Loucy (cell line): ENCODE measurements around the gene ALPK3.
"Not testable (repeated sequence)": the region's sequence is repeated elsewhere in the genome, so short reads cannot be mapped to it uniquely, and the experiment has no call there.

Experiments used
- H2AFZ ChIP-seq: fragments of 200-600 bp; sonication (generic); 2 replicates; pipeline ENCODE4 v1.6.0; 2016; ENCODE audit warnings: antibody characterized with exemption, mild to moderate bottlenecking, low read length, moderate library complexity
- H3F3A ChIP-seq: fragments of 200-600 bp; 2 replicates; pipeline ENCODE4 v1.6.0; 2016; ENCODE audit warnings: antibody characterized with exemption, low read depth, mild to moderate bottlenecking
- H3K27me3 ChIP-seq: fragments of 200-600 bp; sonication (generic); 2 replicates; pipeline ENCODE4 v1.6.1; 2014; ENCODE audit warnings: low read length, mild to moderate bottlenecking; ENCODE audit not compliant: insufficient read depth, poor library complexity, severe bottlenecking
- H3K36me3 ChIP-seq: fragments of 200-600 bp; sonication (generic); 2 replicates; pipeline ENCODE4 v1.6.1; 2016; ENCODE audit warnings: low read length; ENCODE audit not compliant: insufficient read depth
- H3K4me1 ChIP-seq: fragments of 200-600 bp; sonication (generic); 2 replicates; pipeline ENCODE4 v1.5.1; 2014; ENCODE audit warnings: low read length, mild to moderate bottlenecking; ENCODE audit not compliant: insufficient read depth, poor library complexity, severe bottlenecking
- H3K4me2 ChIP-seq: fragments of 200-600 bp; sonication (generic); 2 replicates; pipeline ENCODE4 v1.6.0; 2014; ENCODE audit warnings: antibody characterized with exemption, low read length, low read depth, mild to moderate bottlenecking; ENCODE audit not compliant: poor library complexity, severe bottlenecking
- H3K4me3 ChIP-seq: fragments of 200-600 bp; sonication (generic); 2 replicates; pipeline ENCODE4 v1.5.1; 2014; ENCODE audit warnings: low read length, mild to moderate bottlenecking, mixed read lengths; ENCODE audit not compliant: poor library complexity, severe bottlenecking
- H3K79me2 ChIP-seq: fragments of 200-600 bp; sonication (generic); 2 replicates; pipeline ENCODE4 v1.6.1; 2014; ENCODE audit warnings: low read length; ENCODE audit not compliant: insufficient read depth
- H3K9ac ChIP-seq: fragments of 200-600 bp; sonication (generic); 2 replicates; pipeline ENCODE4 v1.6.0; 2014; ENCODE audit warnings: mild to moderate bottlenecking, low read depth, low read length, moderate library complexity; ENCODE audit not compliant: poor library complexity, severe bottlenecking
- H3K9me2 ChIP-seq: fragments of 200-600 bp; sonication (generic); replicated peaks from 2 replicates; pipeline ENCODE4 v1.6.1; 2016; ENCODE audit warnings: low read depth, low read length, mixed read lengths
- H3K9me3 ChIP-seq: fragments of 200-600 bp; sonication (generic); 2 replicates; pipeline ENCODE4 v1.6.1; 2014; ENCODE audit warnings: mild to moderate bottlenecking, antibody characterized with exemption, low read length, low read depth; ENCODE audit not compliant: insufficient read depth
- H4K20me1 ChIP-seq: fragments of 200-600 bp; sonication (generic); 2 replicates; pipeline ENCODE4 v1.6.0; 2014; ENCODE audit warnings: antibody characterized with exemption, low read length, mild to moderate bottlenecking; ENCODE audit not compliant: insufficient read depth, poor library complexity, severe bottlenecking
- CTCF ChIP-seq: fragments of 200-600 bp; sonication (generic); conservative IDR thresholded peaks from 2 replicates; pipeline ENCODE4 v1.5.1; 2014; ENCODE audit warnings: mild to moderate bottlenecking, antibody characterized with exemption, low read length
- EZH2phosphoT487 ChIP-seq: fragments of 200-600 bp; IDR thresholded peaks from 2 replicates; pipeline ENCODE4 v1.6.1; 2018; ENCODE audit warnings: antibody characterized with exemption, mild to moderate bottlenecking, moderate library complexity, borderline replicate concordance

Gene ALPK3

DNA sequence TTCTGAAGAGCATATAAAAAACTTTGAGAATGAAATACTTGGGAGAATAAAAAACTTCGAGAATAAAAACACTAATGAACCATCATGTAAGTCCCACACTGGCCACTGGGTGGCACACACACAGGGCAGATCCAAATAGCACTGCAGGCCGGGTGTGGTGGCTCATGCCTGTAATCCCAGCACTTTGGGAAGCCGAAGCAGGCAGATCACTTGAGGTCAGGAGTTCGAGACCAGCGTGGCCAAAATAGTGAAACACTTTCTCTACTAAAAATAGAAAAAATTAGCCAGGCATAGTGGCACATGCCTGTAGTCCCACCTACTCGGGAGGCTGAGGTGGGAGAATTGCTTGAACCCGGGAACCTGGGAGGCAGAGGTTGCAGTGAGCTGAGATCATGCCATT, 28.5 kb downstream of the ALPK3 start:
- H3K4me2 ChIP-seq, H3F3A ChIP-seq, H3K9ac ChIP-seq, H3K4me1 ChIP-seq, H2AFZ ChIP-seq, H3K4me3 ChIP-seq, H3K9me3 ChIP-seq, H3K79me2 ChIP-seq, H3K9me2 ChIP-seq, H4K20me1 ChIP-seq, H3K36me3 ChIP-seq, H3K27me3 ChIP-seq: not testable (repeated sequence)
- TF ChIP-seq CTCF: peak; percentile 74

- Histone ChIP-seq H4K20me1 (no peaks in the 10 kb centered on the region), H3K36me3 (no peaks in the 10 kb centered on the region), H3K4me3 (no peak overlapping the region), H3K4me2 (no peak overlapping the region), H3K4me1 (peaks cover 3% of the 10 kb centered on the region), H3K9me3 (peaks cover 5% of the 10 kb centered on the region; the same call in 1 of the 2 replicates), H2AFZ (no peak overlapping the region), H3K27me3 (no peaks in the 10 kb centered on the region), H3K79me2 (no peaks in the 10 kb centered on the region), H3F3A (no peaks in the 10 kb centered on the region), H3K9ac (no peak overlapping the region), H3K9me2 (no peaks in the 10 kb centered on the region)
- no peak for TF ChIP-seq CTCF
- TF ChIP-seq EZH2phosphoT487: no peak
Measured at GRCh38 chr15:84846269-84846668, 29.1 kb downstream of the ALPK3 start.

- no peaks in the 10 kb centered on the region for H3K4me1 ChIP-seq
- no peak overlapping the region for H2AFZ ChIP-seq
- no peaks in the 10 kb centered on the region for H3K36me3 ChIP-seq
- peaks cover 5% of the 10 kb centered on the region; the same call in 1 of the 2 replicates for H3K9me3 ChIP-seq
- TF ChIP-seq EZH2phosphoT487: no peak
- no peak for TF ChIP-seq CTCF
- H3F3A ChIP-seq: no peaks in the 10 kb centered on the region
- no peaks in the 10 kb centered on the region for H3K9me2 ChIP-seq
- no peak overlapping the region for H3K9ac ChIP-seq
- H3K27me3 ChIP-seq: no peaks in the 10 kb centered on the region
- H4K20me1 ChIP-seq: no peaks in the 10 kb centered on the region
- no peaks in the 10 kb centered on the region for H3K79me2 ChIP-seq
- no peak overlapping the region for H3K4me3 ChIP-seq
- no peak overlapping the region for H3K4me2 ChIP-seq
Measured at GRCh38 chr15:84847382-84847781, 30.2 kb downstream of the ALPK3 start.
